HG03025 (cell line): Measurements from ENCODE around the gene ACTRT2.

Source experiments
- ATAC-seq: cut with Tn5 transposase; IDR thresholded peaks from one replicate; pipeline ENCODE4 v1.9.1; 2021; ENCODE audit warnings: mild to moderate bottlenecking, moderate library complexity; ENCODE audit not compliant: unreplicated experiment, low FRiP score

ACTRT2 gene

GRCh38 chr1:3015744-3016143 is 5.5 kb upstream of the ACTRT2 start:
- ATAC-seq, result no peak

- ATAC-seq, result no peak
Measured at GRCh38 chr1:3016641-3017439, 4.4 kb upstream of the ACTRT2 start.

- no peak for ATAC-seq
Measured at GRCh38 chr1:3017440-3018050, 3.7 kb upstream of the ACTRT2 start.

- no peak for ATAC-seq
Measured at GRCh38 chr1:3018051-3018471, 3.2 kb upstream of the ACTRT2 start.

- no peak for ATAC-seq
Measured at GRCh38 chr1:3018576-3018975, 2.7 kb upstream of the ACTRT2 start.

- ATAC-seq, result no peak
Measured at GRCh38 chr1:3019007-3019515, 2.2 kb upstream of the ACTRT2 start.

GRCh38 chr1:3019516-3020051 is 1.7 kb upstream of the ACTRT2 start:
- no peak for ATAC-seq

- ATAC-seq, result no peak
Measured at GRCh38 chr1:3020263-3020909, 881 bp upstream of the ACTRT2 start.

GRCh38 chr1:3021801-3022401 is 634 bp downstream of the ACTRT2 start:
- no peak for ATAC-seq

GRCh38 chr1:3022511-3022973 is 1.3 kb downstream of the ACTRT2 start:
- ATAC-seq, result no peak

- no peak for ATAC-seq
Measured at GRCh38 chr1:3022976-3023375, 1.7 kb downstream of the ACTRT2 start.

- no peak for ATAC-seq
Measured at GRCh38 chr1:3024019-3024418, 2.8 kb downstream of the ACTRT2 start.

GRCh38 chr1:3024588-3024987 is 3.3 kb downstream of the ACTRT2 start:
- no peak for ATAC-seq

- no peak for ATAC-seq
Measured at GRCh38 chr1:3026124-3026523, 4.9 kb downstream of the ACTRT2 start.

GRCh38 chr1:3026581-3027391 is 5.5 kb downstream of the ACTRT2 start:
- ATAC-seq, result no peak

- ATAC-seq, result no peak
Measured at GRCh38 chr1:3027611-3028371, 6.5 kb downstream of the ACTRT2 start.

- ATAC-seq, result no peak
Measured at GRCh38 chr1:3028531-3029282, 7.4 kb downstream of the ACTRT2 start.

GRCh38 chr1:3029481-3029961 is 8.3 kb downstream of the ACTRT2 start:
- ATAC-seq, result no peak
